Measurements from ENCODE around the gene OR2T2.
"Not testable (repeated sequence)": the region's sequence is repeated elsewhere in the genome, so short reads cannot be mapped to it uniquely, and the experiment has no call there.

Gene OR2T2

GRCh38 chr1:248450466-248451145 is 5.2 kb downstream of the OR2T2 start:
- DNase-seq (ENCODE audit: low read depth) = not testable (repeated sequence)

DNA sequence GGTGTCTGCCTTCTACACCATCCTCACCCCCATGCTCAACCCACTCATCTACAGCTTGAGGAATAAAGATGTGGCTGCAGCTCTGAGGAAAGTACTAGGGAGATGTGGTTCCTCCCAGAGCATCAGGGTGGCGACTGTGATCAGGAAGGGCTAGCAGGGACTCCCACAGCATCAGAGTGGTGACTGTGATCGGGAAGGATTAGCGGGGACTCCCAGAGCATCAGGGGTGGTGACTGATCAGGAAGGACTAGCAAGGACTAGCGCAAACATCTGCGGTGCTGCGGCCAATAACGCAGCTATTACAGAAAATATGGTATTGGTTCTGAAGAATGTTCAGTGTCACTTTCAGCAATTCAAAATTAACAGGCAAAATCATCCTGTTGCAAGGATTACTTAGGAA is 8.2 kb downstream of the OR2T2 start:
- DNase-seq (ENCODE audit: low read depth) = not testable (repeated sequence)

- not testable (repeated sequence) for DNase-seq (ENCODE audit: low read depth)
Measured at GRCh38 chr1:248455045-248455444, 9.6 kb downstream of the OR2T2 start.

- DNase-seq (ENCODE audit: low read depth) = not testable (repeated sequence)
Measured at GRCh38 chr1:248456635-248457034, 11.2 kb downstream of the OR2T2 start.

DNA sequence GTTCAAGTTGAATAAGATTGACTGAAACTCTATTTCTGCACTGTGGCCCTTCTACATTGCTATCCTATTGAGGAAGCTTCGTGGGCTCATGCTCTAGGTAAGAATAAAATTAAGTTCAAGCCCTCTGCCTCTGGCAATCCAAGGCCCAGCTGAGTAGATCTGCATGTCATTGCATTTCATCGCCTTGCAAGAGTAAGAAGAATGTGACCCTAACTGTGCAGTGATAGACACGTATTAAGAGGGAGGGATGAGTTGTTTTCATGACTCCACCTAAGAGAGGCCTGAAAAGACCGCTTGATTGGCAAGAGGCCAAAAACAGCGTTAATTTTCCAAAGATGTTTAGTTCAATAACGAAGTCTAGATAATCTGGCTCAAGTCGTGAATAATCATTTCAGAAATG is 13.7 kb downstream of the OR2T2 start:
- DNase-seq (ENCODE audit: low read depth) = not testable (repeated sequence)

DNA sequence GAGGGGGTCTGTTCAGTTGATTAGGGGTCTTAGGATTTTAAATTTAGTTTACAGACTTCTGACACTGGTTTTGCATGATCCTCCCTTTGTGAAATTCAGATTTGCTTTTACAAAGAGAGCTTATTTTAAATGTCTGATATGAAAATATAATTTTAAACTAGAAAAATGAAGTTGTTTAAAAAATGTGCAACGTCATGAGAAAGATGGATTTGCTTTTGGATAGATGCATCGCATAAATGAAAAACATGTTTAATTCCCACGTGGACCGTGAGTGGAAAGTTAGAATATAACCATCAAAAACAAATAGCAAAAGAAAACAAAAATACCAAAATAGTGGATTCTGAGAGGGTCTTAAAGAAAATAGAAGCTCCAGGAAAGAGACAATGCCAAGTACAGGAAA is 25.7 kb downstream of the OR2T2 start:
- no peak for DNase-seq (ENCODE audit: low read depth)

- not testable (repeated sequence) for DNase-seq (ENCODE audit: low read depth)
Measured at GRCh38 chr1:248472111-248472510, 26.7 kb downstream of the OR2T2 start.

GRCh38 chr1:248473051-248473450 is 27.6 kb downstream of the OR2T2 start, which contains the start of gene OR2T3:
Gene OR2T3 (plus strand): TSS chr1:248473351. CDS start chr1:248473351, 0 bp downstream.
- DNase-seq (ENCODE audit: low read depth) = not testable (repeated sequence)

DNA sequence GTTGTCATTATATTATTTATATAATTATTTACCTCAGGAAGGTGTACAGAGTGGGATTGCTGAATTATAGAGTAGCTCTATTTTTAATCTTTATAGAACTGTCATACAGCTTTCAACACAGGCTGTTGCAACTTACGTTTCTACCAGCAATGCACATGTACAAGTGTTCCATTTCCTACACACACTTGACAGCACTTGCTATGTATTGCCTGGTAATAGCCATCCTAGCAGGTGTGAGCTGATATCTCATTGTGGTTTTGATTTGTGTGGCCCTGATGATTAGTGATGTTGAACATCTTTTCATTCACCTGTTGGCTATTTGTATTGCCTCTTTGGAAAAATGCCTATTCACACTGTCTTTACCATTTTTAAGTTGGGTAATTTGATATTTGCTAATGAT is 30.2 kb downstream of the OR2T2 start:
- DNase-seq (ENCODE audit: low read depth) = not testable (repeated sequence)

DNA sequence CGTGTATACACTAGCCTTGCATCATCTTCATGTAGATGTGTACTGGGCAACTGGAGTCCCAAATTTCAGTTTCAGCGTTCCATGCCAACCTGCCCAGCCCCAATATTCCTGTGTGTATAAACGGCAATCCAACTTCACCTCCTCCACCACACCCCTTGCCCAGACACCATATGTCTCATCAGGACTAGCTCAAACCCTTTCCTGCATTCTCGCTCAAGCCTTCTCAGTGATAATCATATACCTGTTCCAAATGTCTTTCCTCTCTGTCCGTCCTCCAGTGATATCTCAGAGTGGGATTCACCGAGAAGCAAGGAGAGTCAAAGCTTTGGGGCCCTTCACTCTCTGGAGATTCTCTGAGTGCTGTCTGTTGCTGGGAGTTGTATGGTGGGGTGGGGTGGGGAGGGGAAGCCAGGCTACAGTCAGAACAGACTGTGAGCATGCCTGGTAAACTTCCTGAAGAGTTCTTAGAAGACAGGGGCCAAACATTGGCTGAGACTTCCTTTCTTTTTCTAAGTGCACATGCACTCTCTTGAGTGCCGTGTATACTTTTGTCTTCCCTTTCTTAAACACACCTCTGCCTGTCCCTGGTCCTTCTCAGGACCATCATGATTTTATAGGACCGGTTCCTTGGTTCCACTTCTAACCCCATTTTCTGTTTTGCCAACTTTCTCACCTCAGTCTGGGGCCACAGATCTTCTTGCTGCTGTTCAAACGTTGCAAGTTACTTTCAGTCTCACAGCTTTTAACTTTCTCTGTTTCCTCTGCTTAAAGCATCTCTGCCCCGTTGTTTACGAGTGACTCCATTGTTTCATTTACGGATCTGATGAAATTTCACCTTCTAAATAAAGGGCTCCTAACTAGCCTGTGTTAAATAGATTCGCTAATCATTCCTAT is 36.5 kb downstream of the OR2T2 start:
- DNase-seq (ENCODE audit: low read depth) = peak; percentile 0

- not testable (repeated sequence) for DNase-seq (ENCODE audit: low read depth)
Measured at GRCh38 chr1:248488289-248488688, 42.9 kb downstream of the OR2T2 start, which contains the start of gene OR2T5. Gene OR2T5 (plus strand): TSS chr1:248488589. CDS start chr1:248488589, 0 bp downstream.

GRCh38 chr1:248496661-248497060 is 51.2 kb downstream of the OR2T2 start:
- not testable (repeated sequence) for DNase-seq (ENCODE audit: low read depth)

DNA sequence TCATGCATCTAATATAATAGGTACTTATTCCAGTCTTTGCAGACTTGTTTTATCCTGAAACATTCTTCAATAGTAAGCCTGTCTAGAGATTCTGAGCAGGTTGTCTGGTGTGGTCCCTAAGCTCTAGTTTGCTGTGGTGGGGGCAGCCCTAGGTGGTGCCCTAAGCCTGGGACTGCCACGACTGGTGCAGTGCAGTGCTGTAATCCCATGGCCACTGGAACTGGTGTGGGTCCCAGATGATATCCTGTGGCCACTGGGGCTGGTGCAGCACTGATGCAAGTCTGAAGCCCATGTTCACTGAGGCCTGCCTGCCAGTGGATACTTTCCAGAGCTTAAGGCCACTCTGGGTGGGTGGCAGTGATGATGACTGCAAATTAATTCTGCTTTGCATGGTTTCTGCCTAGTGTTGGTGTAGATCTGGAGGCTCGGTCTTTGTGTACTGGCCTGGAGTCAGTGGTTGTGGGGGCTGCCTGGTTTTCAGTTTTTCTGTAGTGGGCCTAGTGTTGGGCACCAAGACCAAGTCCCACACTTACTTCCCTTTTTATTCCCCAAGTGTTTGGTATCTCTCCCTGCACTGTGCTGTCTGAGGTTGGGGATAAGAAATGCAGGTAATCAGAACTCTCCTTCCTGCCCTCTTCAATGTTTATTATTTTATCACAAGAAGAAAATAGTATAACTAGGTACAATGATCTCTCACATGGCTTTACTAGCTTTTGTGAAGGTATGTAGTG is 55.0 kb downstream of the OR2T2 start:
- DNase-seq (ENCODE audit: low read depth) = not testable (repeated sequence)

All from T follicular helper cell (primary cell).